GM18507 (cell line): Measurements from ENCODE around the gene NOXRED1.

Experiments
- DNase-seq: peaks from one replicate; pipeline ENCODE4 v3.0.0; 2011; ENCODE audit warnings: low read depth; ENCODE audit not compliant: insufficient read length; ENCODE audit errors: extremely low spot score
- FAIRE-seq: peaks from 2 replicates; lab custom pipeline; 2011; peaks lifted over from hg19 to GRCh38; lab: Jason Lieb, UNC

The NOXRED1 gene

DNA sequence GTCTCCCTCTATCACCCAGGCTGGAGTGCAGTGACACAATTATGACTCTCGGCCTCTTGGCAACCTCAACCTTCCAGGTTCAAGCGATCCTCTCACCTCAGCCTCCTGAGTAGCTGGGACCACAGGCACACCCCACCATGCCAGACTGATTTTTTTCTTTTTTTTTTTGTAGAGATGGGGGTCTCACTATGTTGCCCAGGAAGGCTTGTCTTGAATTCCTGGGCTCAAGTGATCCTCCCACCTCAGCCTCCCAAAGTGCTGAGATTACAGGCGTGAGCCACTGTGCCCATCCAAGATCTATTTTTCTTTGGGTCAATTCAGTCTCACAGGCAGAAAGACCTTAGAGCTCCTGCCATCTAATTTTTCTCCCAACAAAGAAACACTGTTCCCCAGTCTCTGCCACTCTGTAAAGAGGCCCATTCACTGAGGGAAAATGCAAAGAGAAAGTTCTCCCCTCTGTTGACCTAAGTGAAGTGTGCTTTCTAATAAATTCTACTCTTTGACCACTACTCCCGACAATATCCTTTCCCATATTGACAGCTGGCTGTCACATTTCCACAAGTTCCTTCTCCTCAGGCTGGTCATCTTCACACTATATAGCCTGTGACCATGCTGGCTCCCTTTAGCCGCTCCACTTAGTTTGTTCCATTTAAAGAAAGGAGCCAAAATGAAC lies 69.7 kb downstream of the NOXRED1 start:
- DNase-seq: no peak

DNA sequence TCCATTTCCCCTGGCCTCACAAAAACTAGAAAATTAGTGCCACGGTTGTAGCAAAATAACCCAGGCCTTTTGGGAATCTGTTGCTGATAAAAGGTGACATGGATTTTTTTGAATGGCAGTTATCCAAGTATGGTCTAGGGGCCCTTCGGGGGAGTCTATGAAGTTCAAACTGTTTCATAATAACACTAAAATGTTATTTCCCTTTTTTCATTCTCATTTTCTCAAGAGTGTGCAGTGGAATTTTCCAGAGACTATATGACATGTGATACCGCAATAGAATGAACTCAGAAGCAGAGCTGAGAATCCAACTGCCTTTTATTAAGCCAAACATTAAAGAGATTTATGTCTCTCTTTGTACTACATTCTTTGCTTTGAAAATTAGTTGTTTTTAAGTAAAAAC lies 75.6 kb downstream of the NOXRED1 start:
- no peak for DNase-seq
- FAIRE-seq: no peak

More for the DNA sequence above, 69.7 kb downstream of the NOXRED1 start:
- FAIRE-seq: no peak

DNA sequence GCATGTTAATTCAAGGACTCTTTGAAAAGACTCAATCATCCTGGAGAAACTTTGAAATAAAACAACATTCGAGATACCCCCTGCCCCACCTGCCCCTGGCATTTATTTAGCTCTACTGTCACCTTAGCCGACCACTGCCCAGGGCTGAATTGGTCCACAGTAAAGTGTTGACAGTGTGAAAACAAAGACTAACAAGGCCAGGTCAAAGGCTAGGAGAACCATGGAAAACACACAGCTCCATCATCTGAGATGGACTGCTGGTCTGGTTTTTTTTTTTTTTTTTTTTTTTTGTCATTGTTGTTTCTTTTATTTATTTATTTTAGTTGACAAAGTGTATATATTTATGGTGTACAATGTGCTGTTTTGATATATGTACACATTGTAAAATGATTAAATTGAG lies 76.8 kb downstream of the NOXRED1 start:
- DNase-seq (no peak), FAIRE-seq (no peak)

DNA sequence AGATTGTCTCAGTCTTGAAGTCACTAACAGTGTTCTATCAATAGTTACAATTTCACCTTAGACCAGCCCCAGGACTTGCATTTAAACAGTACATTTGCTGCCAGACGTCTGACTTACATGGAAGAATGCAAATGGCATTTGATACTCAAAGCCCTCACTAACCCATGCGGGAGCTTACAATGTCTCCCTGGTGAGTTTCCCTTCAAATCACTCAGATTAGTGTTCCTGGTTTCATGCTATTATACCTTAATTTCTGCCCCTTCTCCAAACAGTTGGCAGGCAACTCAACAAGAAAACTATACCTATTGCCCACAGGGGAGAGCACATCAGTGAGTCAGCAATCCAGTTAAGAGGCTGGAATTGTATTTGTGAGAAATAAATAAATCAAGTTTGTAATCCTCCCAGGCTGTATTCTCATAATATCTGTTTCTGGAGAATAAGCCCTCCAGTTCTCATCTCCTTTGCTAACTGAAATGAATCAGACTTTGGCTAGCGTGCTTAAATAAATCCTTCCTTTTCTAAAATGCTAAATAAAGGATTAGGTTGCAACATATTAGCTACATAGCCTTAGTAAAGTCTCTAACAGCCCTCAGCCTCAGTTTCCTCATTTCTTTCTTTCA lies 78.8 kb downstream of the NOXRED1 start:
- FAIRE-seq (no peak), DNase-seq (no peak)
